Measurements from ENCODE around the gene SH2B2.
"Not testable (repeated sequence)": the region's sequence is repeated elsewhere in the genome, so short reads cannot be mapped to it uniquely, and the experiment has no call there.

The SH2B2 gene

DNA sequence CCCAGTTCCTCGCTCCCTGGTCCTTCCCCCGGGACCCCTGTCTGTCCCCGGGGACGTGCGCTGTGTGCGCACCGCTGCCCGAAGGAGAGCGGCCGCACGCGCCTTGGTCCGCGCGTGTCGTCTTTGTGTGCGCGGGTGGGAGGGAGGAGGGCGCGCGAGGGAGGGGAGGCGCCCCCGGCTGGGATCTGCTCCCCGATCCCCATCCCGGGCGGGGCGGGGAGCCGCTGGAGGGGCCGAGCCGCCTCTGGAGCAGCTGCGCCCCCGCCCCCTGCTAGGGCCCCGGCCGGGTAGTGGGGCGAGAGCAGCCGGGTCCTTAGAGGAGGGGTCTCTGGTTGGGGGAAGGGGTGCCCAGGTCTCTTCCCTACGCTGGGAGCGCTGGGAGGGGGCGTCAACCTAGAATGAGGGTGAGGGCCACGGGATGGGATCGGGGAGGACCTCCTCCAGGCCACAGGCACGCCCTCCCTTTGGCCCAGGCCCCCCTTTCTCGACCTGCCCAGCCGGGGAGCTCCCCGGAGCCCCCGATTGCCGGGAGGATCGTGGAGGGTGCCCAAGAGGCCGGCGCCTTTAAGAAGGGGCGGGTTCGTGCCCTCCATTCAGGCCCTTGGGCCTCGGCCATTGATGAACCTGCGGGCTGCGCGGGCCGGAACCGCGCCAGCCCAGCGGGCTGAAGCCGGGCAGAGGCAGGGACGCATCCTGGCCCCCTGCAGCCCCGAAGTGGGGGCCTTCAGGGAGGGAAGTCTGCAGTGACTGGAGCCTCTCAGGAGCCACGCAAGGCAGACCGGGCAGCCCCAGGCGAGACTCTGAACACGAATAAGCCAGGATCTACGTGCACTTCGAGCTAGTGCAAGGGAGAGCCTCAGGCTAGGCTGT, 678 bp downstream of the SH2B2 start:
- peak in 1 of 2 experiments; percentile 16 for DNase-seq

DNA sequence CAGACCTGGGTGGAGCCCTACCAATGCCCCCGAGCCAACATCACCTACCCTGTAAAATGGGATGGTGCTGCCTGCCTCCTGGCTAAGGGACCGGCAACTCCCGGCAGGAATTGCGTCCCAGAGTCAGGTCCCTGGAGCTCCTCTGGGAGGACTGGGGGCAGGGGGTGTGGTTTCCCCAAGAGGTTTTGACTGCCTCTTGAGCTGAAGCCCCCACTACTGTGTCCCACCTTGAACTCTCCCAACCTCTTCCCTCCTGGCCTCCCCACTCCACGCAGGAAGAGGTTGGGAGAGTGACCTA, 1.3 kb downstream of the SH2B2 start:
- no peak for DNase-seq

DNA sequence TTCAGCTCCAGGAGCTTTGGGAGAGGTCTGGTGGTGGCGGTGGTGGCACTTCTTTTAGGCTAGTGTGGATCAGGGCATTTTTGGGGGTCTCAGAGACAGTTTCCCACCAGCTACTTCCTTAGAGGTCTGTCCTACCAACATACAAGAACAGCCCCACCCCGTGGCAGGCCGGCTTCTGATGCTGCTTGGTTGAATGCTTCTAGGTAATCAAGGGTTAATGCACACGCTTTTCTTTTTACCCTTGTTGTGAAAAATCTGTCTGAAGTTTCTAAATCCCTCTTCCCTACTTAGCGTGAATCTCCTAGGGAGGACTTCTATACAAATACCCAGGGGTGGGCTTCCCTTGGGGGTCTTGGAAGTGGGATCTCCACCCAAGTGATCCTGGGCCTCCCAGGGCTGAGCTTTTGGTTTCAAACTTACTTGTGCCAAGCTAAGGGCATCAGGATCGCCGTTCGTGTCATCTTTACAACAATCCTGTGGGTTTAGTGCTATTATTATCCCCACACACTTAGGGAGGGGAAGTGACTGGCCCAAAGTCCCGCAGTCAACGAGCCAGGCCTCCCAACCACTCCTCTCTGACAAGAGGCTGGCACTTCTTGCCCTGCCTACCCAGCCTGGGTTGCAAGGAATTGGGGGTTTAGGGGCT, 1.7 kb downstream of the SH2B2 start:
- DNase-seq = no peak

DNA sequence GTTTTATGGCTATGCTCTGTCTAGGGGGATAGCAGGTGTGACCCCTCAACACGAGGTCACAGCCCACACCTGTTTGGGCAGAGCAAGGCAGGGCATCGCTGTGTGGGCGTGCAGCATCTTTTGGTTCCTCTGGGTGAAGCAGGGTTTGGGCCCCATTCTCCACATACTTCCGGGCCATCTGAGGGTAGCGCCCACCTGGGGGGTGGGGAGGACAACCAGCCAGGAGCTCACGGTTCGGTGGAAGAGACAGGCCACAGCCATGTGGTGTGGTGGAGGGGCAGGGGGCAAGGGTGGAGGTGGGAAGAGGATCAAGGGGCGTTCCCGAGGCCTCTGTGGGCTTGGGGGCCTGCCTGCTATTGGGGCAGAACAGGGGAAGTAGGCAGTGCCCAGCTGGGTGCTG, 2.4 kb downstream of the SH2B2 start:
- DNase-seq = no peak

DNA sequence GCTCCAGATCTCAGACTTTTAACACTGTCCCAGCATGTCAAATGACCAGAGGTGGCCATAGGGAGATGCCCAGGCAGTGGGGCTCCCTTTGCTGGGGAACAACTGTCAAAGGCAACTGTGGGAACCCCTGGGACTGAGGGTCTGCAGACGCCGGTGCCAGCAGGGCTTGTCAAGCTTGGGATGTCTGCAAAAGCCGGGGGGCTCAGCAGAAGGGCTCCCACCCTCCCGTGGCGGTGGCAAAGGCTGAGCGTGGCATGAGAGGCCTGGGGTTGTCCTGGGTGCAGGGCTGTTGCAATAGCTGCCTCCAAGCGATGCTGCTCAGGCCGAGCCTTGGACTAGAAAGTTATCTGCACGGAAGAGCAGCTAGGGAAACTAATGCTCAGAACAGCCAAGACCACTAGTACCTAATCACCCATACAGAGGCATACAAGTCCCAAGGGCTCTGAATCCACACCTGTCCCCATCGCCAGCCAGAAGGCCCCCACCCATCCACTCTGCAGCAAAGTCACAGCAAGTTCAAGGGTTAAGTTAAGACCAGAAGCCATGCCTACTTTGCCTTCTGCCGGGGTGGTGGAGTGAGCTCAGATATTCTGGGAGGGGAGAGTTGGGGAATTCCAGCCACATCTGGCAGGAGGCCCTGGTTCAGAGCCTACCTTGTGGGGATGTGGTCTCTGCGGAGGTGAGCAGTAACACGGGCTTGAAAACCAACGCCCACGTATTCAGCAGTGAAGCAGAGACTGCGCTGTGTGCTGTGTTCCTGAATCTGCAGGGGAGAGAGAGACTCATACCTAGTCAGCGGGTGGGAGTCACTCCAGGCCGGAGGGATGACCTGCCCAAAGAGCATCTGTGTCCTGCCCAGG, 4.6 kb downstream of the SH2B2 start:
- no peak for DNase-seq

DNA sequence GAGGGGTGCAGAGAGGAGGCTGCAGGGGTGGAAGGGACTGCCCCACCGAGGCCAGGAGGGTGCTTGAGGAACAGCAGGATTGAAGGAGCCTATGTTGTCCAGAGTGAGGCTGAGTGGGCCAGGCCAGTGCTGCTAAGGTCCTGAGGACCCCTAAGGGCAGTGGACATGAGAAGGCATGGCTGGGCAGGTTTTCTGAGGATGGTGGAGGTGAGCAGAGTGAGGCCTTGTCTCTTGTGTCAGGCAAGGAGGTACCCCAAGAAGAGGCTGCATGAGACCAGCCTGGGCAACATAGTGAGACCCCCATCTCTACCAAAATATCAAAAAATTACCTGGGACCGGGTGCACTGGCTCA, 5.2 kb downstream of the SH2B2 start:
- no peak for DNase-seq

DNA sequence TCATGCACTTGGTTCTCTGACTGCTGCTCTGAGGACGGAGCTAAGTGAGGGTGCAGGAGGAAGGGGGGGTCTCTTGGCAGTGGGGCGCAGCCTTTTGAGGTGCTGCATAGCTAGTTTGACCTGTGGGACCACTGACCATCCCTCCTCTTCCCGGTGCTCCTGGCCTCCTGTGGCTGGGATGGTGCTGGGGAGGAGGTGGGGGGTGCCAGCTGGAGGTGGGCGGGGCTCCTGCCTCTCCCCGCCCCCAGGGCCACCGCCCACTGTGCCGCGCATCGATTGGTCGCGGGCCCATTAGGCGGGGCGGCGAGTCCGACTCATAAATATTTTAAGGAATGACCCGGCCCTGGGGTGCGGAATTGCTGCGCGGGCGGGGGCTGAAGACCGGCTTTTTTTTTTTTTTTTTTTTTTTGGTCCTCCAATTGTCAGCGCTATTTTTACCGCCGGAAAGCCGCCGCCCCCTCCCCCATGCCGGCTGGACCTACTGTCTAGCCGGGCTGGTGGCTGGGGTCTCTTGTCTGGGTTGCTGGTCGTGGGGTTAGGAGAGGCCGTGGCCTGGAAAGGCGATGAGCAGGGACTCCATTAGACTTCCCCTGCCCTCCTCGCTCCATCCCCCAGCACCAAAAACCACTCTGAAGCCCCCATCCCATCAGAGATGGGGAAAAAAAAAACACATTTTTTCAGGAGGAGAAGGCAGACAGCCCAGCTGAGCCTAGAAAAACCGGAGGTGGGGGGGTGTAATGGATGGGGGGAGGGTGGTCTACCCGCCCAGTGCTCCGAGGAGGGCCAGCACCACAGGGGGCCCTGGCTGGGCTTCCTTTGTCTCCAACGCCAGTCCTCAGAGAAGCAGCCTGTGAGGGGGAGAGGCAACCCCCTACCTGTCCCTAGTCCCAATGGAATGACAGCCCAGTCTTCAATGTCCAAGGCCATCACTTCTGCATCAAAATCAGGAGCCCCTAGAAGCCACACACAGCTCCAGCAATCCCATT, 6.4 kb downstream of the SH2B2 start:
- DNase-seq = no peak

DNA sequence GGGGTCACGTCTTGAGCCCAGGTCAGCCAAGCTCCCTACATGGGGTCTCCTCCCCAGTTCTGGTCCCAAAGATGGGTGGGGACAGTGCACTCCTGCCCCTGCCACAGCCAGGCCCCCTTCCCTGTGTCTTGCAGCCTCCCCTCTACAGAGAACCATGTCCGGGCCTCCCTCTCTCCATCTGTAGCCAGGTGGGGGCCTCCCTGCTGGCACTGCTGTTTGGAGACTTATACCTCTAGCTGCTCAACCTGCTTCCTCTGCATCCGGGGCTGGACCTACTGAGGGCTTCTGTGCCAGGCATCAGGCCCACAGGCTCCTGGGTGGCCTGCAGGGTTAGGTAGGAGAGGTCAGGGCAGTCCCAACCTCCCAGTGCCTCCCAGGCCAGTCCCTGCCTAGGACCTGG, 7.9 kb downstream of the SH2B2 start:
- no peak for DNase-seq

DNA sequence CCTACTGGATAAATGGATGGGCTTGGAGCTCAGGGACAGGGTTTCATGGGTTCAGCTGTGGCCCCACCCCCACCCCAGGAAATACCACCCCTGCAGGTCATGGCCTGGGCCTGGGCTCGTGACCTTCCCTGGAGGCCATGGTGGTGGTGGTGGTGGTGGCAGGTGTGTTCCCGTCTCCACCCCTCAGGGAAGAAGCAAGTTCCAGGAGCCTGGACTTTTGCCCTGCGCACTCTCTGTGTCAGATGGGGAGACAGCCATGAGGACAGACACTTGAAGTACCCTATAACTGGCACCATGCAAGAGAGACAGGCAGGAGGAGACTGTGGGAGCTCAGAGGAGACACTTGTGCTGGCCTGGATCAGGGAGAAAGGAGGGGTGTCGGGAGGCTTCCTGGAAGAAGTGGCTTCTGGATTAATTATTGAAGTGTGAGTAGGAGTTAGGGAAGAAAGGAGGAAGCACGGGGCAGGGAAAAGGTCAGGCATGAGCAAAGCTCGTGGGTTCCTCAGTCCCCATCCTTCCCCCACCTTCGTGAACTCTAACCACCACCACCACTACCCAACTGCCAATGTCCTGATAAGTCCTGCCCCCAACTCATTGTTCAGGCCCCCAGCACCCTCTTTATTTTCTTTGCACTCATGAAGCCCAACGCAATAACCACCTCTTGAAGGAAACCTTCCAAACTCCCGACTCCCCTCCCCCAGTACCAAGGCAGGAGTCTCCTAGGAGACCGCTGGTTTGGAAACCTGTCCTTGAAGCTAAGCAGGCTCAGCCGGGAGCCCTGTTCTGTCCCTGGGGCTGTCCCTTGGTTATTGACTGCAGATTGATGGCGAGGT, 8.9 kb downstream of the SH2B2 start:
- no peak for DNase-seq

DNA sequence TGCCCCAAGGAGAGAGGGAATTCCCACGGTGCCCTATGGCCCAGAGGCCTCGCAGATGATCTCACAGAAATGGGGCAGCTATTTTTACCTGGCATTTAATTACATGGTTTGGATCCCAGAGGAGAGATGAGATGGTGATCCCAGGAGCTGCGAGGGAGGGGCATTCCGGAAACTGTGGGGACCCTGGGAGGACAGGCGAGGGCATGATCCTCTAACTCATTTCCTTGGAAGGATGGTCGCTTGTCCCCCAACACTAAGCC, 9.4 kb downstream of the SH2B2 start:
- DNase-seq = no peak

DNA sequence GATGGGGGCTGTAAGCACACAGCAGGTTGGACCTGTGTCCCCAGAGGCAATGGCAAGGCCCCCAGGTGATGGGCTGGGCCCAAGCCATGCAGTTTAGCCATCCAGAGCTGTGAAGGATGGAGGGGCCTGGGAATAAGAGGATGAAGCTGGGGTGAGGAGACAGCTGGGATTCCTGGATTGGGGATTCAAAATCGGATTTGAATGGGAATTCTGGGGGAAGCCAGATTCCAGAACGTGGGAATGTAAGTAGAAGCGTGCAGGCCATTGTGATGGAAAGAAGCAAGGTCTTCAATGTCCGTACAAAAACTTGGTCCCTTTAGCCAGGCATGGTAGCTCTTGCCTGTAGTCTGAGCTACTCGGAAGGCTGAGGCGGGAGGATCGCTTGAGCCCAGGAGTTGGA, 9.8 kb downstream of the SH2B2 start:
- no peak for DNase-seq

DNA sequence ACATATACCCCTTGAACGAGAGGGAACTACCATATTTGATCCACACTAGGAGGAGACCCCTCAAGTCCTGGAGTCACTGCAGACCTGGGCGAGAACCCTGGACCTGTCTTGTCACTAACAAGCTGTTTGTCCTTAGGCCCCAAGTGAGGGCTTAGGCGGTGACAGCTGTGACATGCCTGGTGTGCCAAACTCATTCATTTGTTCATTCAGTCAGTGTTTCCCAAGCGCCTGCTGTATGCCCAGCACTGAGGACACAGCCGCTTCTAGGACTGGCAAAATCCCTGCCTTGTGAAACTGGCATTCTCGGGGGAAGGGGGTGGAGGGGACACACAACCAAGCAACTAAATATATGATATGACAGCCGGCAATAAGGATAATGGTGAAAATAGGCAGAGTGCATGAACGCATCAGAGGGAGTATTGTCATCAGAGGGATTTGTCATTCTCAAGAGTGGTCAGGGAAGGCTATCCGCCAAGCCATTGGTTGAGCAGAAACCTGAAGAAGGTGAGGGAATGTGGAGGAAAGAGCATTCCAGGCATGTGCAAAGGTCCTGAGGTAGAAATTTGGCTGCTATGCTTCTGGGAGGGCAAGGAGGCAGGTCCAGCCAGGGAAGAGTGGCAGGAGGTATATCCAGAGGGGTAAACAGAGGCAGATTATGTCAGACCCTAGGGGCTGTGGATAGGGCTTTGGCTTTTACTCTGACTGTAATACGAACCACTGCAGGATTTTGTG, 11.0 kb downstream of the SH2B2 start:
- no peak for DNase-seq

DNA sequence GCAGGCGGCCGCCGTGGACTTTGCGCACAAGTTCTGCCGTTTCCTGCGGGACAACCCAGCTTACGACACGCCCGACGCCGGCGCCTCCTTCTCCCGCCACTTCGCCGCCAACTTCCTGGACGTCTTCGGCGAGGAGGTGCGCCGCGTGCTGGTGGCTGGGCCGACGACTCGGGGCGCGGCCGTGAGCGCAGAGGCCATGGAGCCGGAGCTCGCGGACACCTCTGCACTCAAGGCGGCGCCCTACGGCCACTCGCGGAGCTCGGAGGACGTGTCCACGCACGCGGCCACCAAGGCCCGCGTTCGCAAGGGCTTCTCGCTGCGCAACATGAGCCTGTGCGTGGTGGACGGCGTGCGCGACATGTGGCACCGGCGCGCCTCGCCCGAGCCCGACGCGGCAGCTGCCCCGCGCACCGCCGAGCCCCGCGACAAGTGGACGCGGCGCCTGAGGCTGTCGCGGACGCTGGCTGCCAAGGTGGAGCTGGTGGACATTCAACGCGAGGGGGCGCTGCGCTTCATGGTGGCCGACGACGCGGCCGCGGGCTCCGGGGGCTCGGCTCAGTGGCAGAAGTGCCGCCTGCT, 14.1 kb downstream of the SH2B2 start:
- no peak for DNase-seq

DNA sequence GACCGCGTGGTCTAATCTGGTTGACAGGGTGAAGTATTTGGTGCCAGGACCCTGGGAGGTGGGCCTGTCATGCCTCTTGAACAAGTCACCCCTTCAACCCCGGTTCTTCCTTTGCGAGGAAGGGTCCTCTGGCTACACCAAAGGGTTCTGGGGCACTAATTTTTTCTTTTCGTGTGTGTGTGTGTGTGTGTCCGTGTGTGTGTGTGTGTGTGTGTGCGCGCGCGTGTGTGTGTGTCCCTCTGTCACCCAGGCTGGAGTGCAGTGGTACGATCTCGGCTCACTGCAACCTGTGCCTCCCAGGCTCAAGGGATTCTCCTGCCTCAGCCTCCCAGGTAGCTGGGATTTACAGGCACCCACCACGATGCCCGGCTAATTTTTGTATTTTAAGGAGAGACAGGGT, 14.7 kb downstream of the SH2B2 start:
- not testable (repeated sequence) for DNase-seq

DNA sequence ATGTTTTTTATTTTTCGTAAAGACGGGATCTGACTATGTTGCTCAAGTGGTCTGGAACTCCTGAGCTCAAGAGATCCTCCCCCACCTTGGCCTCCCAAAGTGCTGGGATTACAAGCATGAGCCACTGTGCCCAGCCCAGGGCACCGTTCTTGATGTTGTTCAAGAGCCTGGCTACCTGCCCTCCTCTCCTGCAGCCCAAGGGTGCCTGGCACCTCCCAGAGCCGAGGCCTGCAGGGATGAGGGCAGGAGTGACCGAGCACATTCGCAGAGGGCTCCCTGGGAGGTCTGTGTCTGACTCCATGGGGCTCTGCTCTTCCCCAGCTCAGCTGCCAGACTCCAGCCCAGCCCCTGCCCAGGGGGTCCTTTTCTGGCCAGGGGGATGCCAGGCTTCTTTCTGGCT, 15.4 kb downstream of the SH2B2 start:
- no peak for DNase-seq

DNA sequence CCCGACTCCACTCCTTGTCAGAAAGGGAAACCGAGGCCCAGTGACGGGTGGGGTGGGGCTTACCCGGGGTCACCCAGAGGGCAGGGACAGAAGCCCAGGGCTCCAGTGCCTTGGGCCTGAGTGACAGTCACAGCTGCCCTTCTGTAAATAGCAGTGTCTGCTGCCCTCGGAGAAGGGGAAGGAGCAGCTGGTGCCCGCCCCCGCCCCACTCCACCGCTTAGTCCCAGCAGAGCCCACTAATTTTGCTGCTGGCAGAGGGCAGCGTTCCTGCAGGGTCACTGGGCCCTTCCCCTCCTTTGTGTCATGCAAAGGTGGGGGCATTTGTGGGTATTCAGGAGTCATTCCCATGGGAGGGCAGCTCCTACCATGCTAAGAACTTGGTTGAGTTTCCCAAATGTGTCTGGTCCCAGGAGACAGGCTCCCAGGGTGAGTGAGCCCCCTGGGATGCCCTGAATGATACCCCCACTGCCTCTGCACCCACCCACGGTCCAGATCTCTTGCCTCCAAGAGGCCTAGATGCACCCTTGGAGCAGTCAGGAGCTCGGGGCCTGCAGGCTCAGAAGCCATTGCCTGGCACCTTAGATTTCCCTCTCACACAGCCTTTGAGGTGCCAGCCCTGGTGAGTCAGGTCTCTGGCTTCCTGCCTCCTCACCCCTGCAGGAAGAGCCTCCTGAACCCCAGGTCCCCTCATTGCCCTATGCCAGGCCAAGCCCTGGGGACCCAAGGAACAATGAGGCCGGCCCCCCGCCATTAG, 17.2 kb downstream of the SH2B2 start:
- DNase-seq = no peak

DNA sequence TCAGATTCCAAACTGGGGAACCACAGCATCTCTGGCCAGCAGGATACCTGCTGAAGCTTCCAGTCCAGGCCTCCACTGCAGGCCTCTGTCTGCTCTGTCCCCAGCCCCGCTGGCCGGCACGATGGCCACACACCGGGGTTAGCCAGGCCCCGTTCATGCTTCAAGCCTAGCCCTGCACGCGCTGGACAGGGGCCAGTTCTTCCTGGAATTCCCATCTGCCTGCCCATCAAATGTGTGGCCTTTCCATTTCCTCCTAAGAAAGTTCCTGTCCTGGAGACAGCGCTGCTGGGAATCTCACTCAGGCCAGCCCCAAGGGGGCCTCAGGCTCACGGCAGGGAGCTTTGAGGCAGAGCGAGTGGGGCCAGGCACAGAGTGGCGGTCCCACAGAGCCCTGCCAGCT, 18.0 kb downstream of the SH2B2 start:
- DNase-seq = no peak

DNA sequence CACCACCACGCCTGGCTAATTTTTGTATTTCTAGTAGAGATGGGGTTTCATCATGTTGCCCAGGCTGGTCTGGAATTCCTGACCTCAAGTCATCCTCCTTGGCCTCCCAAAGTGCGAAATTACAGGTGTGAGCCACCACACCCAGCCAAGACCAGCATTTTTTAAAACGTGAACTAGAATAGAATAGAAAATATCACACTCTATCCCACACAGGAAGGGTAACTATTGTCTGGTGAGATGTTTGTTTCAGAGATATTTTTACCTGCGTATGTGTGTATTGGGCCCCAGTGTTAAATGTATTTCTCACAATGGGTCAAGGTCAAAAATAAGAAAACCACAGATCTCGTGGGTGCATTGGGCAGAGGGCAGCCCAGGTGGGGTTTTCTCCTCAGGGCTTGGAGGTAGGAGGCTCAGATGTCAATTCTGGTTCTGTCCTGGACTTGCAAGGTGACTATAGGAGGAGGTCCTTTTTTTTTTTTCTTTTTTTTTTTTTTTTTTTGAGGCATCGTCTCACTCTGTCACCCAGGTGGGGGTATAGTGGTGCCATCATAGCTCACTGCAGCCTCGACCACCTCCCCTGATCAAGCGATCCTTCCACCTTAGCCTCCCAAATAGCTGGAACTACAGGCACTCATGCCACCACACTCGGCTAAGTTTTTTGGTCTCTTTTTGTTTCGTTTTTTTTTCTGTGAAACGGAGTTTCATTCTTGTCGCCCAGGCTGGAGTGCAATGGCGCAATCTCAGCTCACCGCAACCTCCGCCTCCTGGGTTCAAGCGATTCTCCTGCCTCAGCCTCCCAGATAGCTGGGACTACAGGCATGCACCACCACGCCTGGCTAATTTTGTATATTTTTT, 19.0 kb downstream of the SH2B2 start:
- DNase-seq = no peak
